HG02938 (cell line): ENCODE data around the gene MTERF2.
"Not testable (repeated sequence)": the region's sequence is repeated elsewhere in the genome, so short reads cannot be mapped to it uniquely, and the experiment has no call there.

Source experiments
- ATAC-seq: cut with Tn5 transposase; IDR thresholded peaks from one replicate; pipeline ENCODE4 v1.9.1; 2021; ENCODE audit warnings: mild to moderate bottlenecking, moderate library complexity; ENCODE audit not compliant: unreplicated experiment

MTERF2 gene

DNA sequence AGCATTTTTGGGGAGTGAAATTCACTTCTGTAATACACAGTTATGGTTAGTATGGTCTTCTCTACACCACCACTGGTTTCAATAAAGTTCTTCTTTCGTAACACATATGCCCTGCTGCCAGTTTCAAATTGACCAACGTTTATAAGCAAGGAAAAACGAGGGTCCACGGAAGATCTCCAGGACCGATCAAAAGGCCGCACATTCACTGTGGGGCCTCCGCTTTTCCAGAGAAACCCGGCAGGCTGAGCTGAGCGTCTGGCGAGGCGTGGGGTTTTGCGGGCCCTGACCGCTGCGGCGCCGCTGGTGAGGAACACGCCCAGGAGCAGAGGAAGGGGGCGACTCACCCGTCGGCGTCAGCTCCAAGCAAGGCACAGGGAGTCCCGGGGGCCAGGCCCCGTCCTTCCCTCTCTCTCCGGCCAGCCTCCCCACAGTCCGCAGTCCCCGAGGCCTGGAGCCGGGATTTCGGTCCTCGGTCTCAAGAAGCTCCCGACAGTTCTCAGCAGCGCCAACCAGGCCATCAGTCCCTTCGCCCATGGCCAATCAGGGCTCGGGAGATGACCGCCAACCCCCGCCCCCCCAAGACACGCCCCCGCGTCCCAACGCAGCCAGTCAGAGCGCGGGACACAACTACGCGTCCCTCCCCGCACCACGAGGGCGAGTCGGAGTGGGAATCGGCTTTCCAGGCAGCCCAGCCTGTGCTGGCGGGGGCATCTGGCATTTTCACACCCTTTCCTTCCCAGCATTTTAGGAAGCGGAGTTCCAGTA lies at the start of gene MTERF2:
Gene MTERF2 (minus strand): TSS at position 522 of the 765 bp plus-strand sequence. CDS start 8,432 bp downstream, outside the sequence.
- peak; percentile 91 for ATAC-seq

- no peak for ATAC-seq
Measured at GRCh38 chr12:107035733-107036132, 48.8 kb upstream of the MTERF2 start.

GRCh38 chr12:107033758-107034739 lies 47.1 kb upstream of the MTERF2 start:
- ATAC-seq: no peak

DNA sequence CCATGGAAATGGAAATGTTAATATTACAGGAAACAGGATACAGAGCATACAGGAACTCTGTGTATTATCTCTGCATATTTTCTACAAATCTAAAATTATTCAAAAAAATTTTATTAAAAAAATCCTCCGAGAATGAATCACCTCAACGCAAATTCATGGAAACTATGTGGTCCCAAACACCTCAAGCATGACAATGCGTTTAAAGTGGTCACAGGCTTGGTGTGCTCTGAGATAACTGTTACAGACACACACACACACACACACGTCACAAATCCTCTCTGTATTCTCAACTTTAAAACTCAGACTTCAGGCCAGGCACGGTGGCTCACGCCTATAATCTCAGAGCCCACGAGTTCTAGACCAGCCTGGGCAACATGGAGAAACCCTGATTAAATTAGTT lies 45.3 kb upstream of the MTERF2 start:
- ATAC-seq: no peak

DNA sequence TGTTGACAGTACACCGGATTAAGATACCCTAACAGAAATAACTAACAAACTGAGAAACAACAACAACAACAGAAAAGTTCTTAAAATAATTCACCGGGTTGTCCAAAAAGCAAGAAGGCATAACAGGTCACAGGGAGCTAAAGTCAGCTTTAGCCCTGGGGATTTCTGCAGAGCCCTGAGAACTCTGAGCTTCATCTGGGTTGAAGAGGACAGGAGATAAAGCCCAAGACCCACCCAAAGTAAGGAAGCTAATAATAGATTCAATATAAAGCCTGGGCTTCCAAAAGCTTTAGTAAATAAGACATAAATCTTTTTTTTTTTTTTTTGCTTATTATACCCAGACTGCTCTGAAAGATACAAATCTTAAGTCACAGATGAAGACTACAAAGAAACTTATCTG lies 44.1 kb upstream of the MTERF2 start:
- ATAC-seq: no peak

- no peak for ATAC-seq
Measured at GRCh38 chr12:107029081-107029480, 42.1 kb upstream of the MTERF2 start.

GRCh38 chr12:107027636-107028053 lies 40.7 kb upstream of the MTERF2 start:
- no peak for ATAC-seq

DNA sequence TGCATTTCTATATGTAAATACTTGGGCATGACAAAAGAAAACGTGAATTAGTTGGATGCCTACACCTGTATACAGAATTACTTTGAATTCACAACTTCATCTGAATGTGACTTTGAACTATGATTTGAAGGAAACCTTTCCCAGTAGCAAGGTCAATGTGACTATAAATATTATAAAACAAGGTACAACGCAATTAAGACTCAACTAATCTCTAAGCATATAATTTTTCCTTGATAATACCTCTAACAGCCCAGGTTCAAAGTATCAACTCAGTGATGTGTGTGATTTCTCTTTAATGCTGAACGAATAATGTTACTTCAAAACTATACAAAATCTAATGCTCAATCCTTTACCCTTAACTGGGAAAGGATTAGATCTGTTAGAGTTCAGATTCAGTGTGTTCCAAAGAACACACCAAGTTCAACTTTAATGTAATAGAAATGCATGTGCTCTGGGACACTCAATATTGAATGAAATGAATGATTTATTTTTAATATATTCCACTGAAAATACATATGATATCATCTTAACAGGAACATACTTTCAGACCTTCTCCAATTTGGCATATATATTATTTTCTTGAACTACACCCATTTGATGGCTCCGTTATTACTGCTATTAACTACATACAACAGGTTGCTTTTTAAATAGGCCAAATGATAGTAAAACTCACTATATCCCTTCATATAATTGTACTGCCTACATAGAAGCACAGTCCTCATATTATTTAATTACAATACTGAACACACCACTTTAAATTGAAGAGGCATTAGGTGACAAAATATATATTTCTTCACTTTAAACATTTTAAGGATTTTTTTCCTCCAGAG lies 40.1 kb upstream of the MTERF2 start:
- no peak for ATAC-seq

DNA sequence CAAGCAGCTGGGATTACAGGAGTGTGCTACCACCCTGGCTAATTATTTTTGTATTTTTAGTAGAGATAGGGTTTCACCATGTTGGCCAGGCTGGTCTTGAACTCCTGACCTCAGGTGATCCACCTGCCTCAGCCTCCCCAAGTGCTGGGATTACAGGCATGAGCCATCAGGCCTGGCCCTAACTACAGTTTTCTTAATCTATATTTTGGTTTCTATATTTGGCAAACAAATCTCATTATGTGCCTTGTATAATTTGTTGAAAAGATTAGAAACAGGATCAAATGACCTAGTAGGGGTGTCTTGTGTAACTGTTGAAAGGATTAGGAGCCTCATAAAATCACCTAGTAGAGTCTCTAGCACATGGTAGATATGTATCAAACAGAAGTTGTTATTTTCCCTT lies 39.4 kb upstream of the MTERF2 start:
- ATAC-seq: not testable (repeated sequence)

DNA sequence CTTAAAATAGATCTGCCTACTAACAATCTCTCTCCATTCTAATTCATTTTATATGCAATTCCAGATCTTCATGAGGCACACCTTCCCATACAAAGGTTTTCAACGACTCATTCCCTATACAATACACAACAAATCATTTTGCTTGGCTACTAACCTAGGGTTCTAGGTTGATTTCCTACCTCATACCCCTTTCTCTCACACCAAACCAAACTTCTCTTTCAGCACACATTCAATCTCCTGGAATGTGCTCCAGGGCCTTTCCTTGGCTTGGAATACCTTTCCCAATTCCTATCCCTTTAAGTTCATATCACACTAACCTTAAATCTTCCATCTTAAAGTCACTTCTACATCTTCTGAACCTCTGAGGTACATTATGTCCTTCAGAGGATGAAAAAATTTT lies 38.7 kb upstream of the MTERF2 start:
- ATAC-seq: no peak

DNA sequence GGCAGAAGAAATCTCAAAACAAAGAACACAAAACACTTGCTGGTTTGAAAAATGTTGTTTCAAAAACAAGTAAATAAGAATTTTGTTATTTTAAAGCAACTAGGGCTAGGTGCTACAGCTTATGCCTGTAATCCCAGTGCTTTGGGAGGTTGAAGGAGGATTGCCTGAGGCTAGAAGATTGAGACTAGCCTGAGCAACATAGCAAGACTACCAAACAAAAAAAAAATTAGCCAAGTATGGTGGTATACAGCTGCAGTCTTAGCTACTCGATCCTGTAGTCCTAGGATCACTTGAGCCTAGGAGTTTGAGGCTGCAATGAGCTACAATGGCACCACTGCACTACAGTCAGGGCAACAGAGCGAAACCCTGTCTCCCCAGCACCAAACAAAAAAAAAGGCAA lies 32.6 kb upstream of the MTERF2 start:
- ATAC-seq: no peak

- ATAC-seq: no peak
Measured at GRCh38 chr12:107017042-107017441, 30.1 kb upstream of the MTERF2 start.

DNA sequence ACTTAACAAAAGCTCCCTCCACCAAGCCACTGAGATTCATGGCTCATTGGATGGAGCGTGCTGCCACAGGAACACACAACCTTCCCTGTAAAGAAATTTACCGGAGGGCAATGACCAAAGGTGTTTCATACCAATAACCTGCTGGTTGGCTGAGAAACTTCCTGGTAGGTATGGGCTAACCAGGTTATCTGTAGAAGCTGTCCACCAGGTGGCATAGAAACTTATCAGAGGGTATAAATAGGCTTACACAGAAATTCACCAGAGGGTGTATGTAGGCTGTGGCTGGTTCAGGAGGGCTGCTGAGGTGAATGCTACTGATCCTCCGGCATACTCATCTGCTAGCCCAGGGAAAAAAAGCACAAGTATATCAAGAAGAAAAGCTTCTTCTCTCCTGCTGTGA lies 27.1 kb upstream of the MTERF2 start:
- ATAC-seq: no peak

DNA sequence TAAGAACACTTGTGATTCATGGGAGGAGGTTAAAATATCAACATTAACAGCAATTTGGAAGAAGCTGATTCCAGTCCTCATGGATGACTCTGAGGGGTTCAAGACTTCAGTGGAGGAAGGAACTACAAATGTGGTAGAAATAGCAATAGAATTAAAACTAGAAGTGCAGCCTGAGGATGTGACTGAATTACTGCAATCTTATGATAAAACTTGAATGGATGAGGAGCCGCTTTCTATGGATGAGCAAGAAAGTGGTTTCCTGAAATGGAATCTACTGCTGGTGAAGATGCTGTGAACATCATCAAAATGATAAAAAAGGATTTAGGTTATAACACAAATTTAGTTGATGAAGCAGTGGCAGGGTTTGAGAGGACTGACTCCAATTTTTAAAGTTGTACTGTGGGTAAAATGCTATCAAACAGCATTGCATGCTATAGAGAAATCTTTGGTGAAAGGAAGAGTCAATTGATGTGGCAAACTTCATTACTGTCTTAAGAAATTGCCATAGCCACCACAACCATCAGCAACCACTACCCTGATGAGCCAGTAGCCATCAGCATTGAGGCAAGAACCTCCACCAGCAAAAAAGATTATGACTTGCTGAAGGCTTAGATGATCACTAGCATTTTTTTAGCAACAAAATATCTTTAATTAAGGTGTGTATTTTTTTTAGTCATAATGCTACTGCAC lies 25.9 kb upstream of the MTERF2 start:
- no peak for ATAC-seq

- no peak for ATAC-seq
Measured at GRCh38 chr12:107011519-107011918, 24.6 kb upstream of the MTERF2 start.

DNA sequence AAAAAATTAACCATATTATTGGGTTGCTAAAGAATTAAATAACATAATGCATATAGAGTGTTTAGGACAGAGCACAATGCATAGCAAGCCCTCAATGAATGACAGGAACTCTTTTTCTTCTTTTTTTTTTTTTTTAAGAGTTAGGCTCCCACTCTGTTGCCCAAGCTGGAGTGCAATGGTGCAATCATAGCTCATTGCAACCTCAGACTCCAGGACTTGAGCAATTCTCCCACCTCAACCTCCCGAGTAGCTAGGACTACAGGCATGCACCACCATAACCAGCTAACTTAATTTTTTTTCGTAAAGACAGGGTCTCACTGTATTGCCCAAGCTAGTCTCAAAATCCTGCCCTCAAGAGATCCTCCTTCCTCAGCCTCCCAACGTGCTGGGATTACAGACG lies 20.5 kb upstream of the MTERF2 start:
- no peak for ATAC-seq

DNA sequence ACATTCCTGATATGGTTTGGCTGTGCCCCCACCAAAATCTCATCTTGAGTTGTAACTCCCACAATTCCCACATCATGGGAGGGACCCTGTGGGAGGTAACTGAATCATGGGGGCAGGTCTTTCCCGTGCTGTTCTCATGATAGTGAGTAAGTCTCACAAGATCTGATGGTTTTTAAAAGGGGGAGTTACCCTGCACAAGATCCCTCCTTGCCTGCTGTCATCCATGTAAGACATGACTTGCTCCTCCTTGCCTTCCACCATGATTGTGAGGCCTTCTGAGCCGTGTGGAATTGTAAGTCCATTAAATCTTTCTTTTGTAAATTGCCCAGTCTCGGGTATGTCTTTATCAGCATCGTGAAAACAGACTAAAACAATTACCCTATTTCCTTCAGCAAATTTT lies 15.7 kb upstream of the MTERF2 start:
- not testable (repeated sequence) for ATAC-seq

DNA sequence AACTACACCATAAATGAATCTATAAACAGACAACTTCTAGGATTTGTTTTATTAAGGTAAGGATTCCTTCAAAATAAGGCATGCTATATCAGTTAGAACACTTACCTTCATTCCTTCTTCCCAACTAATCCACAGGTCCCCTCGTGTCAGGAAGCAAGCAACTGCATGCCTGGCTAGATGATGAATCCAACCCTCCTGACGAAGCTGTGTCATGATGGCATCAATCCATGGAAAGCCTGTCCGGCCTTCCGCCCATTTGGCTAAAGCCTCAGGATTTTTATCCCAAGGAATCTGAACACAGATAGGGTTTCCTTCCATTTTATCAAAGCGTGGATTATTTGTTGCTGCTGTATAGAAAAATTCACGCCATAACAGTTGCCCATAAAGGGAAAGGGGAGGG lies 12.5 kb upstream of the MTERF2 start:
- no peak for ATAC-seq

DNA sequence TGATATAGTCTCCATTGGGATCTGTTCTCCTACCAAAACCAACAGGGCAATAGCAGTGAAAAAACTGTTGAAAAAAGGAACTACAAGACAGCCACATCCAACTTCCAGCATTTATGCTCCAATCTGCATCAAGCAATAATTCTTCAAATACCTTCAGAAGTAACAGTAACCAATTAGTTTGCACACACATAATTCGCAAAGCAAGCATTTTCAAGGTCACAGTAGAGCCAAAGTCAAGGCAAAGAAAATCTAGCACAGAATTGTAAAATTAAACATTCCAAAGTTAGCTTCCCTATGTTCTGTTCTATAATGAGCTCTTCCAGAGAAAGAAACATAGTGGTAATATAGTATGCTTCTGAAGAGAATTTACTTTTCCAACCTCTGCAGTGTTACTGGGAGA lies 11.0 kb upstream of the MTERF2 start:
- ATAC-seq: no peak

DNA sequence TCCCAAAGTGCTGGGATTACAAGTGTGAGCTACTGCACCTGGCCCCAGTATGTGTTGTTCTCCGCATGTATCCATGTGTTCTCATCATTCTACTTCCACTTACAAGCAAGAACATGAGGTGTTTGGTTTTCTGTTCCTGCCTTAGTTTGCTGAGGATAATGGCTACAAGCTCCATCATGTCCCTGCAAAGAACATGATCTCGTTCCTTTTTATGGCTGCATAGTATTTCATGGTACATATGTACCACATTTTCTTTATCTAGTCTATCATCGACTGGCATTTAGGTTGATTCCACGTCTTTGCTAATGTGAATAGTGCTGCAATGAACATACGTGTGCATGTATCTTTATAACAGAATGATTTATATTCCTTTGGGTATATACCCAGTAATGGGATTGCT lies 9.2 kb upstream of the MTERF2 start:
- ATAC-seq: not testable (repeated sequence)
